Heart right ventricle (tissue), 16 donors: Measurements from ENCODE around the gene IFIT2. TPM values are rescaled to one million over a fixed set of nuclear protein-coding genes. Genes with fewer than 3 reads are reported as not detected.
"Not testable (repeated sequence)": the region's sequence is repeated elsewhere in the genome, so short reads cannot be mapped to it uniquely, and the experiment has no call there.

ENCODE experiments used
- ATAC-seq, 8 donors: fragments of 200-7000 bp; cut with Tn5 transposase; one replicate each; pipeline ENCODE4 v1.9.1; 2020; ENCODE audit warnings: mild to moderate bottlenecking in 8 of 8, moderate library complexity in 8 of 8, moderate number of reproducible peaks in 1 of 8
- DNase-seq, 2 donors: peaks; one replicate each; pipeline ENCODE4 v3.0.0-alpha.2; 2020
- H3K27ac ChIP-seq, 10 donors: fragments of 200-600 bp; sonication (generic) in 2 of 10; one replicate each; pipeline versions ENCODE4 v1.5.0 to v1.8.0; 2020 to 2022; ENCODE audit warnings: mild to moderate bottlenecking in 3 of 10
- H3K27me3 ChIP-seq, 7 donors: fragments of 200-600 bp; one replicate each; pipeline ENCODE4 v1.8.0; 2021 to 2022; ENCODE audit warnings: mild to moderate bottlenecking in 2 of 7
- H3K36me3 ChIP-seq, 9 donors: fragments of 200-600 bp; sonication (generic) in 1 of 9; one replicate each; pipeline versions ENCODE4 v1.5.0 to v1.8.0; 2020 to 2022; ENCODE audit warnings: mild to moderate bottlenecking in 2 of 9
- H3K4me1 ChIP-seq, 9 donors: fragments of 200-600 bp; sonication (generic) in 1 of 9; one replicate each; pipeline versions ENCODE4 v1.5.0 to v1.8.0; 2020 to 2022; ENCODE audit warnings: mild to moderate bottlenecking in 4 of 9
- H3K4me3 ChIP-seq, 10 donors: fragments of 200-600 bp; sonication (generic) in 2 of 10; one replicate each; pipeline versions ENCODE4 v1.5.0 to v1.8.0; 2020 to 2022; ENCODE audit warnings: mild to moderate bottlenecking in 7 of 10, moderate library complexity in 2 of 10
- H3K9me3 ChIP-seq, 11 donors: fragments of 200-600 bp in 10 of 11; sonication (generic) in 2 of 11; one replicate each; pipeline versions ENCODE4 v1.5.0 to v1.8.0; 2013 to 2022; ENCODE audit warnings: mild to moderate bottlenecking in 2 of 11, control low read depth in 1 of 11, moderate library complexity in 1 of 11
- CTCF ChIP-seq, 9 donors: fragments of 200-600 bp; sonication (generic) in 2 of 9; IDR thresholded peaks; one replicate each; pipeline versions ENCODE4 v1.5.0 to v1.8.0; 2021 to 2022; ENCODE audit warnings: antibody characterized with exemption in 9 of 9, mild to moderate bottlenecking in 5 of 9, moderate library complexity in 1 of 9
- WGBS, 2 donors: extraction: QIAGEN DNeasy Blood & Tissue Kit; methylation state at CpG; one replicate each; pipeline ENCODE4 v1.1.7; 2013; ENCODE audit warnings: inconsistent platforms in 1 of 2; 5-methylcytosine and 5-hydroxymethylcytosine counted together
- intact Hi-C, 10 donors: fragments of 100-400 bp; cut with DNase I; formaldehyde crosslinking; loops; one replicate each; pipeline versions ENCODE4 v1.11.1 to v1.14.2; 2022
- polyA plus RNA-seq, 2 donors: library from polyadenylated mRNA; stranded (reverse); fragments of 200-250 nt; gene quantifications; one replicate each; pipeline ENCODE4 v1.2.3, GENCODE V29; 2013
- total RNA-seq, 10 donors: library from RNA; stranded (reverse); fragmentation: NEBNext Ultra II Directional in 3 of 10; extraction: Animal tissue kit (Norgen Biotek cat#: 25700) in 3 of 10; gene quantifications; one replicate each; pipeline versions ENCODE4 v1.2.1 to v1.2.4, GENCODE V29; 2021 to 2023
- donor health status: Arrhythmogenic right ventricular cardiomyopathy.
- donor health status: ischemic (EF 13 %, LVEDD 7.1; RV severe dilation, severe dysfunction).
- donor health status: healthy with polysubstance abuse.
- donor health status: DM: no; HTN: yes; CAD: no.
- donor health status: DM: no; HTN: no; CAD: no.
- donor health status: ischemic (EF 25% LVEDD 6.9; RV normal size, moderate dysfunction).
- donor health status: ischemic (EF 25% LVEDD 5.7; RV mildly dilated, moderate dysfunction).
- donor health status: healthy.
- donor health status: DM: yes; HTN: yes; CAD: no.
- donor health status: Ischemic cardiomyopathy.
- donor health status: ischemic (EF 35%, LVEDD 5.7; RV mildly dilated, moderate dysfunction).
- donor health status: nonischemic (EF 11% LVEDD 7.7; RV severe dilation, severe dysfunction).
- donor health status: DM: yes; HTN: yes; CAD: no.
- donor health status: PGD.
- donor health status: ischemic (EF 29% LVEDD 5.4; RV normal size, mild dysfunction).
- donor health status: nonischemic (EF 23%, LVEDD 6.1; RV moderate dilation, normal function).

The IFIT2 gene
- total and polyA plus RNA-seq, 12 donors: 1.8 to 24.4 (median 6.1) TPM

DNA sequence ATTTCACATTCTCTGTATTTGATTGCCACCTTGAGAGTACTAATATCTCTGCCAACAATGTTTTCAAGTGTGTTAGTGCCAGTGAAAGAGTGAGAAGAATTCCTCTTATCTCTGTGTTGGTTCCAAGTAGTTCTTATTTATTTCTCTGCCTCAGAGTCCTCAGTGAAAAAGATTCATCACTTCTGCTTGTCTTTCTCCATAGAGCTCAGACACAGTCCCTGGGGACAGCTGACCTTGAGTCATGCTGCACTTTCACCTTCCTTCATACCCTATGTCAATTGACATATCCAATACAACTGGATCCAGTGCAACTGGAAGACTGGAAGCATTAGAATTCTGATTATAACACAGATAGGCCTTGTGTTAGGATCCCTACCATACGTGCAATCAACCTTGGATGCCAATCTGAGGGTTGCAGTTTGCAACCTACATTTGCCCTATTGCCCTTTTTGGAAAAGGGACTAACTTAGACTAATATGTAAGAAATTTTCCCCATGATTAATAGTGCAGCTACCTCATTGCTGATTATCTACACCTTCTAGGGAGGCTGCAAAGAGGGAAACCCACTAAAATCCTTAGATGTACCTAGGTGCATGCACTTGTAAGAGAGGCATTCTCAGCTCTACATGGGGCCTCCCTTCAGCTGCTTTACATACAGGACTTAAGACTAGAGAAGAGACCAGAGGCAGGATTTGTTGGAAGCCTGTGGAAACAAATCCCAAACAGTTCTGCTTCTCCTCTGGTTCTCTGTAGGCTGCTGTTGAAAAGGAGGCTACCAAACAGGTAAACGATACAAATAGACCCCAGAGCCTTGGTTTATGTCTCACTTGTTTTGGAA lies 8.4 kb downstream of the IFIT2 start:
- no peaks in the 10 kb centered on the region for H3K27me3 ChIP-seq
- H3K27ac ChIP-seq: no peak overlapping the region
- H3K9me3 ChIP-seq: no peaks in the 10 kb centered on the region
- ATAC-seq (no peak), DNase-seq (no peak)
- H3K36me3 ChIP-seq: peaks cover 0 to 36% (median 6%) of the 10 kb centered on the region in 9 donors
- 68 to 93% methylated on average over 2 of the region's 2 CpGs for WGBS, 2 donors
- TF ChIP-seq CTCF (IDR thresholded peaks at IDR 0.05): no peak
- no peak overlapping the region for H3K4me3 ChIP-seq
- peaks cover 0 to 21% (median 0%) of the 10 kb centered on the region in 9 donors for H3K4me1 ChIP-seq
- intact Hi-C loops: no loop called here

DNA sequence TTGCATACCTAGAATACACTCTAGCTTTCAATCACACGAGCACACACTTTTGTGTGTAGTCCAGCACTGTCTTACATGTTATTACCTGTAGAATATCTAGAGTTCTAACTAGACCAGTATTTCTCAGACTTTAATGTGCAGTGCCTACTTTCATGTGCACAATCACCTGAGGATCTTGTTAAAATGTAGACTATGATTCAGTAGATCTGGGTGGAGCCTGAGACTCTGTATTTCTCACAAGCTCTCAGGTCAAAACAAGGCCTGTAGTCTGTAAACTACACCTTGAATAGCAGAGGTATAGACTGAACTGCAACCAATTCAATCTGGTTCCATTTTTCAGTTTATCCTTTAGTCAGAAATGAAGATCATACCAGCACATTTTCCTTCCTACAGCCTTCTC lies 11.1 kb downstream of the IFIT2 start:
- DNase-seq: no peak
- Histone ChIP-seq H3K27ac (no peak overlapping the region), H3K4me1 (peaks cover 0 to 14% (median 0%) of the 10 kb centered on the region in 9 donors), H3K36me3 (peaks cover 0 to 10% (median 0%) of the 10 kb centered on the region in 9 donors), H3K4me3 (no peak overlapping the region), H3K27me3 (no peaks in the 10 kb centered on the region), H3K9me3 (peaks cover 0 to under 1% (median 0%) of the 10 kb centered on the region in 11 donors)
- ATAC-seq: no peak
- WGBS, 2 donors: 94 to 95% methylated on average over 1 of the region's 1 CpG
- TF ChIP-seq CTCF (IDR thresholded peaks at IDR 0.05): no peak
- intact Hi-C loops: no loop called here

GRCh38 chr10:89314676-89315075 lies 12.8 kb downstream of the IFIT2 start:
- DNase-seq (no peak), ATAC-seq (no peak)
- no peak for TF ChIP-seq CTCF (IDR thresholded peaks at IDR 0.05)
- Histone ChIP-seq H3K36me3 (no peaks in the 10 kb centered on the region), H3K27ac (no peak overlapping the region), H3K27me3 (no peaks in the 10 kb centered on the region), H3K4me1 (peaks cover 0 to 12% (median 0%) of the 10 kb centered on the region in 9 donors), H3K9me3 (peaks cover 0 to 4% (median 0%) of the 10 kb centered on the region in 11 donors), H3K4me3 (no peak overlapping the region)
- intact Hi-C loops: no loop called here

DNA sequence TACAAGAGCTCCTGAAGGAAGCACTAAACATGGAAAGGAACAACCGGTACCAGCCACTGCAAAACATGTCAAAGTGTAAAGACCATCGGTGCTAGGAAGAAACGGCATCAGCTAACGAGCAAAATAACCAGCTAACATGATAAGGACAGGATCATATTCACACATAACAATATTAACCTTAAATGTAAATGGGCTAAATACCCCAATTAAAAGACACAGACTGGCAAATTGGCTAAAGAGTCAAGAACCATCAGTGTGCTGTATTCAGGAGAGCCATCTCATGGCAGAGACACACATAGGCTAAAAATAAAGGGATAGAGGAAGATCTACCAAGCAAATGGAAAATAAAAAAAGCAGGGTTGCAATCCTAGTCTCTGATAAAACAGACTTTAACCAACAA lies 16.2 kb downstream of the IFIT2 start:
- H3K27me3 ChIP-seq, ATAC-seq, H3K27ac ChIP-seq, intact Hi-C loops, H3K4me1 ChIP-seq, H3K4me3 ChIP-seq, H3K9me3 ChIP-seq, DNase-seq, H3K36me3 ChIP-seq: not testable (repeated sequence)
- 97 to 99% methylated on average over 4 of the region's 4 CpGs for WGBS, 2 donors

GRCh38 chr10:89325081-89325480 lies 23.2 kb downstream of the IFIT2 start:
- H3K4me3 ChIP-seq, H3K27me3 ChIP-seq, H3K27ac ChIP-seq, H3K9me3 ChIP-seq, H3K36me3 ChIP-seq, DNase-seq, ATAC-seq: not testable (repeated sequence)
- intact Hi-C loops: loop anchor here in 1 of 10 donors (5.0 kb wide), 1 partner anchor 87 kb away; the partner anchor contains the start of gene IFIT5
- peaks cover 4 to 46% (median 24%) of the 10 kb centered on the region in 9 donors for H3K4me1 ChIP-seq

DNA sequence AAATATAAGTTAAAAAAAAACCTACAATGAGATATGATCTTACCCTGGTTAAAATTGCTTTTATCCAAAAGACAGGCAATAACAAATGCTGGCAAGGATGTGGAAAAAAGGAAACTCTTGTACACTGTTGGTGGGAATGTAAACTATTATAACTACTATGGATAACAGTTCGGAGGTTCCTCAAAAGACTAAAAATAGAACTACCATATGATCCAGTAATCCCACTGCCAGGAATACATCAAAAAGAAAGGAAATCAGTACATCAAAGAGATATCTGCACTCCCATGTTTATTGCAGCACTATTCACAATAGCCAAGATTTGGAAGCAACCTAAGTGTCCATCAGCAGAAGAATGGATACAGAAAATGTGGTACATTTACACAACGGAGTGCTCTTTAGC lies 24.0 kb downstream of the IFIT2 start:
- ATAC-seq, H3K4me3 ChIP-seq, H3K27me3 ChIP-seq, DNase-seq, H3K36me3 ChIP-seq, H3K9me3 ChIP-seq: not testable (repeated sequence)
- Histone ChIP-seq H3K4me1 (peaks cover 4 to 54% (median 32%) of the 10 kb centered on the region in 9 donors), H3K27ac (peak overlapping the region in 3 of 10 donors; percentile 90 to 96 (median 93))
- intact Hi-C loops: loop anchor here in 1 of 10 donors (2.0 to 5.0 kb wide), 2 partner anchors 19 to 86 kb away; partner anchors contain the start of gene IFIT5
- WGBS, 2 donors: 47 to 56% methylated on average over 2 of the region's 2 CpGs
